Aorta (tissue), 5 donors: Measurements from ENCODE around the gene RXFP2. TPM values are rescaled to one million over a fixed set of nuclear protein-coding genes. Genes with fewer than 3 reads are reported as not detected.

Experiments
- ATAC-seq: fragments of 200-7000 bp; cut with Tn5 transposase; one replicate; pipeline ENCODE4 v1.9.1; 2022; ENCODE audit warnings: moderate library complexity; ENCODE audit not compliant: low FRiP score
- DNase-seq, 2 donors: peaks; one replicate each; pipeline ENCODE4 v3.0.0-alpha.2; 2020
- H3K27ac ChIP-seq, 2 donors: one replicate each; pipeline ENCODE4 v1.5.1; 2013; ENCODE audit warnings: low read length in 2 of 2, mild to moderate bottlenecking in 2 of 2, moderate library complexity in 2 of 2, control low read depth in 1 of 2, inconsistent platforms in 1 of 2, low read depth in 1 of 2
- H3K27me3 ChIP-seq, 2 donors: one replicate each; pipeline ENCODE4 v1.6.1; 2013; ENCODE audit warnings: control low read depth in 1 of 2, low read length in 1 of 2, mild to moderate bottlenecking in 1 of 2, moderate library complexity in 1 of 2; ENCODE audit not compliant: insufficient read depth in 2 of 2, control insufficient read depth in 1 of 2
- H3K36me3 ChIP-seq, 2 donors: one replicate each; pipeline ENCODE4 v1.6.1; 2013; ENCODE audit warnings: control low read depth in 1 of 2, low read length in 1 of 2, mild to moderate bottlenecking in 1 of 2; ENCODE audit not compliant: insufficient read depth in 2 of 2, control insufficient read depth in 1 of 2
- H3K4me1 ChIP-seq, 2 donors: one replicate each; pipeline ENCODE4 v1.6.1; 2013; ENCODE audit warnings: low read length in 2 of 2, control low read depth in 1 of 2, mild to moderate bottlenecking in 1 of 2, moderate library complexity in 1 of 2; ENCODE audit not compliant: insufficient read depth in 2 of 2, control insufficient read depth in 1 of 2
- H3K4me3 ChIP-seq, 2 donors: one replicate each; pipeline ENCODE4 v1.5.1; 2013; ENCODE audit warnings: low read length in 2 of 2, control low read depth in 1 of 2, mild to moderate bottlenecking in 1 of 2
- H3K9me3 ChIP-seq: one replicate; pipeline ENCODE4 v1.6.1; 2013; ENCODE audit warnings: mild to moderate bottlenecking, low read length; ENCODE audit not compliant: control insufficient read depth
- WGBS, 2 donors: extraction: QIAGEN DNeasy Blood & Tissue Kit; methylation state at CpG; one replicate each; pipeline ENCODE4 v1.1.7; 2013; 5-methylcytosine and 5-hydroxymethylcytosine counted together
- intact Hi-C, 2 donors: fragments of 100-400 bp; cut with DNase I; formaldehyde crosslinking; loops; one replicate each; pipeline versions ENCODE4 v1.14.2 to v1.15.0; 2022
- long read RNA-seq, 2 donors: library from polyadenylated mRNA; unstranded; transcript quantifications; one replicate each; pipeline ENCODE4 v2.0.0, GENCODE V29; 2020 to 2021
- polyA plus RNA-seq, 2 donors: library from polyadenylated mRNA; stranded (reverse); fragments of 200-250 nt; gene quantifications; one replicate each; pipeline ENCODE4 v1.2.3, GENCODE V29; 2013
- total RNA-seq, 2 donors: library from RNA; stranded (reverse); fragmentation: NEBNext Ultra II Directional; extraction: Animal tissue kit (Norgen Biotek cat#: 25700); gene quantifications; one replicate each; pipeline ENCODE4 v1.2.1, GENCODE V29; 2021
- donor health status: healthy with polysubstance abuse.
- donor health status: Bipolar disorder and iron deficiency.
- donor health status: DM: no; HTN: no; CAD: no.
- donor health status: DM: no; HTN: no; CAD: no.
- donor health status: DM: yes; HTN: yes; CAD: no.

The RXFP2 gene
- total RNA-seq: not detected
- polyA plus RNA-seq: not detected
- long read RNA-seq, donor 1: 0 reads
- long read RNA-seq, donor 2: 0 reads

DNA sequence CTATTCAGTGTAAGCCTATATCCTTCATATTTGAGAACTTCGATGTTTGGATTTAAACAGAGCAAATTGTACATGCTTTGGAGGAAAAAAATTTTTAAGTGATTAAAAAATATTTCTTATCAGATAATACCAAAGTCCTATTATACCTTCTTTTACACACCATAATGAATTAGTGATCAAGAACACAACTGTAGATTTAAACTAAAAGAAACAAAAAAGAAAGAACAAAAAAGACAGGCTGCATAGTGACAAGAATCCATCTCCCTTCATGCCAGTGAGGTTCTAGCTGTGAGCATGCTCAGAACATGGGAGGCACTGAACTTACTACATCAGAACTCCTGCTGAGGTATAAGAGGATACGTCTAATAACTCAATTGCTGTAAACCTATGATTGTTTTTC is at the start of gene RXFP2:
Gene RXFP2 (plus strand): TSS at position 301 of the 400 bp plus-strand sequence. CDS start 87 bp downstream, at position 388.
- Histone ChIP-seq H3K27ac (no peak within 1 kb of the TSS), H3K9me3 (no peaks in the 10 kb centered on the region), H3K4me3 (no peak within 1 kb of the TSS), H3K27me3 (no peaks in the 10 kb centered on the region), H3K36me3 (no peaks in the 10 kb centered on the region), H3K4me1 (no peaks in the 10 kb centered on the region)
- DNase-seq (no peak), ATAC-seq (no peak)
- intact Hi-C loops: no loop called here
- 80 to 81% methylated on average over 2 of the region's 2 CpGs for WGBS, 2 donors

GRCh38 chr13:31697290-31697689 is 42.0 kb upstream of the RXFP2 start:
- Histone ChIP-seq H3K9me3 (peaks cover 6% of the 10 kb centered on the region), H3K4me3 (no peak overlapping the region), H3K36me3 (no peaks in the 10 kb centered on the region), H3K27me3 (peaks cover 0 to 5% of the 10 kb centered on the region in 2 donors), H3K27ac (no peak overlapping the region), H3K4me1 (no peaks in the 10 kb centered on the region)
- 0 to 1% methylated on average over 1 of the region's 1 CpG for WGBS, 2 donors
- ATAC-seq (no peak), DNase-seq (no peak)
- intact Hi-C loops: no loop called here

- intact Hi-C loops: no loop called here
- no peaks in the 10 kb centered on the region for H3K4me1 ChIP-seq
- no peak overlapping the region for H3K4me3 ChIP-seq
- DNase-seq (no peak), ATAC-seq (no peak)
- 21 to 28% methylated on average over 3 of the region's 3 CpGs for WGBS, 2 donors
- H3K27me3 ChIP-seq: peaks cover 0 to 4% of the 10 kb centered on the region in 2 donors
- H3K9me3 ChIP-seq: peaks cover 6% of the 10 kb centered on the region
- H3K27ac ChIP-seq: no peak overlapping the region
- no peaks in the 10 kb centered on the region for H3K36me3 ChIP-seq
Measured at GRCh38 chr13:31699650-31700049, 39.7 kb upstream of the RXFP2 start.

DNA sequence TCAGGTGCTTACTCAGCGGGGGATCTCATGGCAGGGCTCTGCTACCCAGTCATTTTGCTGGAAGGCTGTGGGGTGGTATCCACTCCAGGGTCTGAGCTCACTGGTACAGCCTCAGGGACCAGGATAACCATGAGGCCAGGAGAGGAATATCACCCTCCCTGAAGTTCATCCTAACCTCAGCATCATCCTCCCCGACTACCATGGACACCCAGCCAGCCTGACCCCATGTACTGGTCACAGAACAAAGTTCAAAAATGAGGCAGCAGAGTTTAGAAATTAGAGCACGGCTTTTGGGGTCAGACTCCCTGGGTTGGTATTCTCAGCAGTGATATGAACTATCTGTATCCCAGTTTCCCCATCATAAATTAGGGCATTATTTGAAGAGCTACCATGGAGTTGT is 35.5 kb upstream of the RXFP2 start:
- DNase-seq (no peak), ATAC-seq (no peak)
- Histone ChIP-seq H3K4me3 (no peak overlapping the region), H3K9me3 (peaks cover 1% of the 10 kb centered on the region), H3K4me1 (no peaks in the 10 kb centered on the region), H3K27me3 (no peaks in the 10 kb centered on the region), H3K36me3 (no peaks in the 10 kb centered on the region), H3K27ac (no peak overlapping the region)
- intact Hi-C loops: no loop called here
- 93% methylated on average over 3 of the region's 3 CpGs for WGBS, 2 donors

- WGBS, 2 donors: 85 to 93% methylated on average over 1 of the region's 1 CpG
- no peaks in the 10 kb centered on the region for H3K9me3 ChIP-seq
Measured at GRCh38 chr13:31706105-31706504, 33.2 kb upstream of the RXFP2 start.

DNA sequence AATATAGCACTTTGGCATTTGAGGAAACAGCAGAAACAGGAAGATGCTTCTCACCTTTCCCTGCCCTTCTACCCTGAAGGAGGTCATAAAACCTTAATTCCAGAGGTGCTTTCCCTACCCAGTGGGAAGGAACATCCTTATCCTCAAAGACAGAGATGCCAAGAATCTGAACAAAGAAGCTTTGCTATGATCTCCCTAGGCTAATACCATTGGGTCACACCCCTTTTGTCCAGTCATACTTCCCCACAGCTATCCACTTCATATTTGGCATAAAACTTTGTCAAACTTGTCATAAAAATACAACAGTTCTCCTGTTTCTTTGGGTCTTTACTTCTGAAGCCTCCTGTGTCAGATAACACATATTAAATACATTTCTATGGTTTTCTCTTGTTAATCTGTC is 21.7 kb upstream of the RXFP2 start:
- Histone ChIP-seq H3K36me3 (no peaks in the 10 kb centered on the region), H3K27me3 (no peaks in the 10 kb centered on the region), H3K9me3 (no peaks in the 10 kb centered on the region), H3K4me1 (no peaks in the 10 kb centered on the region), H3K27ac (no peak overlapping the region), H3K4me3 (no peak overlapping the region)
- DNase-seq: no peak
- ATAC-seq: no peak
- intact Hi-C loops: no loop called here

More at GRCh38 chr13:31706105-31706504, 33.2 kb upstream of the RXFP2 start:
- H3K27ac ChIP-seq: no peak overlapping the region
- DNase-seq (no peak), ATAC-seq (no peak)
- no peak overlapping the region for H3K4me3 ChIP-seq
- H3K36me3 ChIP-seq: no peaks in the 10 kb centered on the region
- intact Hi-C loops: no loop called here
- H3K27me3 ChIP-seq: no peaks in the 10 kb centered on the region
- H3K4me1 ChIP-seq: no peaks in the 10 kb centered on the region

GRCh38 chr13:31719214-31719613 is 20.1 kb upstream of the RXFP2 start:
- H3K36me3 ChIP-seq: no peaks in the 10 kb centered on the region
- 74 to 78% methylated on average over 3 of the region's 3 CpGs for WGBS, 2 donors
- no peak for ATAC-seq

DNA sequence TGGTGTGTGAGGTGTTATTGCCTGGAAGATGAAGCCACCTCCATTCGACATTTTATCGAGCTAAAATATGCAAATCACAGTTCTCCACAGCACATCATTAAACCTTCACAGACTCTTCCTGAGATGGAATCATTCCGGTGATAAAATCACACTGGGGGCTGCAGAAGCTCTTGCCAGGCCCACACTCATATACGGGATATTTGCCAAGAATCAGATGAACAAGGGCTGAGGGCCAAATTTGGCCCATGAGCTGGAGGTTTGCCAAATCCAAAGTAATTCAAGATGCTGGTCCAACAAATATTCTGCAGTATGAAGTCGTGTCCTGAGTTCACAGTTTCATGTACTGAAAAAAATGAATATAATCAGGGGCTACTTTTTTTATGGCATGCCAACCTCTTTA is 16.7 kb upstream of the RXFP2 start:
- 16 to 18% methylated on average over 5 of the region's 5 CpGs for whole genome bisulfite sequencing, 2 donors
- peaks cover 2% of the 10 kb centered on the region for H3K9me3 ChIP-seq
- no peaks in the 10 kb centered on the region for H3K4me1 ChIP-seq
- H3K27me3 ChIP-seq: no peaks in the 10 kb centered on the region
- H3K27ac ChIP-seq: no peak overlapping the region
- intact Hi-C loops: no loop called here
- DNase-seq (no peak), ATAC-seq (no peak)
- H3K36me3 ChIP-seq: no peaks in the 10 kb centered on the region
- no peak overlapping the region for H3K4me3 ChIP-seq

More at GRCh38 chr13:31719214-31719613, 20.1 kb upstream of the RXFP2 start:
- no peak for DNase-seq
- Histone ChIP-seq H3K27ac (no peak overlapping the region), H3K27me3 (no peaks in the 10 kb centered on the region), H3K4me1 (no peaks in the 10 kb centered on the region), H3K9me3 (no peaks in the 10 kb centered on the region), H3K4me3 (no peak overlapping the region)
- intact Hi-C loops: no loop called here

GRCh38 chr13:31725841-31726240 is 13.5 kb upstream of the RXFP2 start:
- ATAC-seq (no peak), DNase-seq (no peak)
- WGBS, 2 donors: 82 to 85% methylated on average over 5 of the region's 5 CpGs
- H3K27ac ChIP-seq: no peak overlapping the region
- peaks cover 2% of the 10 kb centered on the region for H3K9me3 ChIP-seq
- no peaks in the 10 kb centered on the region for H3K36me3 ChIP-seq
- H3K4me3 ChIP-seq: no peak overlapping the region
- H3K4me1 ChIP-seq: no peaks in the 10 kb centered on the region
- intact Hi-C loops: no loop called here
- H3K27me3 ChIP-seq: no peaks in the 10 kb centered on the region
